Activated CD4-positive, alpha-beta T cell treated with anti-CD3 and anti-CD28 coated beads, Interleukin-2, amount 10 ng/mL, durations not matched to agents 7 days and 5 days (primary cell): Measurements from ENCODE around the gene GRIK2. TPM values are rescaled to one million over a fixed set of nuclear protein-coding genes. Genes with fewer than 3 reads are reported as not detected.

Experiments
- CTCF ChIA-PET: fragments of 350-600 bp; sonication (Branson Sonifier 250); formaldehyde crosslinking; loops from one replicate; lab custom pipeline; 2021; ENCODE audit warnings: antibody characterized with exemption; lab: Charles Lee
- POLR2A ChIA-PET: fragments of 350-600 bp; sonication (Branson Sonifier 250); formaldehyde crosslinking; loops from one replicate; lab custom pipeline; 2021; ENCODE audit warnings: antibody characterized with exemption; lab: Charles Lee
- DNase-seq: peaks from one replicate; pipeline ENCODE4 v3.0.0-alpha.2; 2020
- H3K27ac Mint-ChIP-seq: one replicate; pipeline ENCODE4 v1.8.0; 2021; ENCODE audit warnings: mild to moderate bottlenecking, moderate library complexity, mixed read lengths
- H3K27me3 Mint-ChIP-seq: one replicate; pipeline ENCODE4 v1.8.0; 2021; ENCODE audit warnings: mixed read lengths
- H3K36me3 Mint-ChIP-seq: one replicate; pipeline ENCODE4 v1.8.0; 2021; ENCODE audit warnings: low read depth, mixed read lengths
- H3K4me1 Mint-ChIP-seq: one replicate; pipeline ENCODE4 v1.8.0; 2021; ENCODE audit warnings: mixed read lengths
- H3K4me3 Mint-ChIP-seq: one replicate; pipeline ENCODE4 v1.8.0; 2021; ENCODE audit warnings: mild to moderate bottlenecking, moderate library complexity, mixed read lengths
- H3K9me3 Mint-ChIP-seq: one replicate; pipeline ENCODE4 v1.8.0; 2021; ENCODE audit warnings: mixed read lengths
- total RNA-seq, 2 experiments: library from RNA; stranded (reverse); gene quantifications; one replicate each; pipeline ENCODE4 v1.2.3, GENCODE V29; 2021

The GRIK2 gene
- total RNA-seq, 2 experiments from 2014 or later: not detected

DNA sequence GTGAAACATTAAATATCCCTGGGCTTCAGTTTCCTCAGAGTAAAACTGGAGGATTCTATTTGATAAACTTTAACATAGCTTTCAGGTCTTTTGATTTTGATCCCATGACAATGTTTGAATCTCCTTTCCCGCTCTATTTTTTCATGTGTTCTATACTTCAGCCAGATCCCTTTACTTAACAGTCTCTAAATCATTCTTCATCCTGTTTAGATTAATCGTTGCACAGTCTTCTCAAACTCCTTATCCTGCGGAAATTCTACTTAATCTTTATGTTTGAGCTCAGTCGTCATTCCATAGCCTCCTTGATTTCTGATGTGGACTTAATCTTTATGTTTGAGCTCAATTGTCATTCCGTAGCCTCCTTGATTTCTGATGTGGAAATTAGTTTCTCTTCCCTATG, 57.4 kb downstream of the GRIK2 start:
- no peaks in the 10 kb centered on the region for H3K36me3 Mint-ChIP-seq
- CTCF ChIA-PET: no interaction called here
- H3K4me1 Mint-ChIP-seq: no peaks in the 10 kb centered on the region
- peaks cover 2% of the 10 kb centered on the region for H3K9me3 Mint-ChIP-seq
- no peak overlapping the region for H3K4me3 Mint-ChIP-seq
- no peak overlapping the region for H3K27ac Mint-ChIP-seq
- POLR2A ChIA-PET: no interaction called here
- H3K27me3 Mint-ChIP-seq: no peaks in the 10 kb centered on the region
- no peak for DNase-seq

DNA sequence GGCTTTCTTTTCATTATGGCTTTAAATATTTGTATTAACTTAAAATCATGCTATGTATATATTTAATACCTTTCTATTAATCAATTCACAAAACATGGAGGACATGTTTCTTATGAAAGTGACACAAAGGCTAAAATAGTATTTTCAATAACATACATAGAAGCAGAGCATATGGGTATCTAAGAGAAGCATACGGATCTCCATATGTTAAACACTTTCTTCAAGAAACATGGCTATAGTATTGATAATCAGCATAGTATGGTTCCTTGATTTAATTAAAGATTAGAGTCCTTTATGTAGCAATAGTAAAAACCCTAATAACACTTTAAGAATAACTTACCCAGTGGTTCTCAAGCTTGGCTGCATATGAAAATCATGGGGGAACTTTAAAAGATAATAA, 58.5 kb downstream of the GRIK2 start:
- ChIA-PET CTCF (no interaction called here), POLR2A (no interaction called here)
- Mint-ChIP-seq H3K4me1 (no peaks in the 10 kb centered on the region), H3K4me3 (no peak overlapping the region), H3K9me3 (peaks cover 2% of the 10 kb centered on the region), H3K36me3 (no peaks in the 10 kb centered on the region), H3K27ac (no peak overlapping the region), H3K27me3 (no peaks in the 10 kb centered on the region)
- no peak for DNase-seq

DNA sequence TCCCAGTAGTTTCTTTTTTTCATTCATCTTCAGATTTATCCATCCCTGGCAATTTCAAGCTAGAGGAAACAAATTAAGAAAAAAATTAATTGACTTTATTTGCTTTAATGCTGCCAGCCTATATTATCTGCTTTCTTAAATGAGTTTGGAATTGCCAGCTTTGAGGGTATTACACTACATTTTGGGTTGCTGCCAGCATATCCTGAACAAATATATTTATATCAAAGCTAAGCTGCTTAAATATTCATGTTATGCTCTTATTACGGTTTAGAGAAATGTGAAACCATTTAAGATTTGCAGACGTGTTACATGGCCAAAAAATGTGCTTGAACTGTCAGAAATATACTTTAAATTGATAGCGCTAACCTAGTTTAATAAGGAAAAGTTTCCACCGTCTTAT, 59.7 kb downstream of the GRIK2 start:
- no peaks in the 10 kb centered on the region for H3K27me3 Mint-ChIP-seq

DNA sequence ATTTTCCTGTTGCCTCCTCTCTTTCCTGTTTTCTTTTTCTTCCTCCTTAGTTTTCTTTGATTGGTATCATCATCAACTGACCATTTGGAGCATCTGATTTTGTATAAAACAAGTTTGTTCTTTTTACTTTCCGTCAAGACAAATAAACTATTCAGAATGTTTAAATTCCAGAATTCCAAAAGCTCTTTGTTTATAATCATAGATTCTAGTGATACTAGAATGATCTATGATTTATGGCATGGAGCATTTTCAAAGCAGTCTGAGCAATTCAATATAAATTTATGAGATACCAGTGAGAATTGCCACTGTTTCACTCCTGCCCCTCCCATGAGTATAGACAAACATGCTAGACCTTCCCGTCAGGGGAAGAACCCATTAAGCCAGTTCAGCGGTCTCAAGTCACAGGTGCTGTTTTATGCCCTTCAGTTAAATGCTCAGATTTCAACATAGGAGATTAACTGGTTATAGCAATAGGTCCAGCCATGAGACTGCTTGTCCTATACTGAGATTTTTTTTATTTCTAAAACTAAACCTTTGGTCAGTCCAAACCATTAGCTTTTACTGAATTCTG, 60.7 kb downstream of the GRIK2 start:
- H3K27me3 Mint-ChIP-seq: no peaks in the 10 kb centered on the region
- ChIA-PET CTCF (no interaction called here), POLR2A (no interaction called here)
- H3K4me3 Mint-ChIP-seq: no peak overlapping the region
- H3K27ac Mint-ChIP-seq: no peak overlapping the region
- DNase-seq: no peak
- H3K36me3 Mint-ChIP-seq: no peaks in the 10 kb centered on the region
- no peaks in the 10 kb centered on the region for H3K4me1 Mint-ChIP-seq
- peaks cover 2% of the 10 kb centered on the region for H3K9me3 Mint-ChIP-seq

More for the DNA sequence above, 59.7 kb downstream of the GRIK2 start:
- H3K36me3 Mint-ChIP-seq: no peaks in the 10 kb centered on the region
- peaks cover 2% of the 10 kb centered on the region for H3K9me3 Mint-ChIP-seq
- ChIA-PET CTCF (no interaction called here), POLR2A (no interaction called here)
- no peaks in the 10 kb centered on the region for H3K4me1 Mint-ChIP-seq
- H3K27ac Mint-ChIP-seq: no peak overlapping the region
- no peak for DNase-seq
- H3K4me3 Mint-ChIP-seq: no peak overlapping the region

DNA sequence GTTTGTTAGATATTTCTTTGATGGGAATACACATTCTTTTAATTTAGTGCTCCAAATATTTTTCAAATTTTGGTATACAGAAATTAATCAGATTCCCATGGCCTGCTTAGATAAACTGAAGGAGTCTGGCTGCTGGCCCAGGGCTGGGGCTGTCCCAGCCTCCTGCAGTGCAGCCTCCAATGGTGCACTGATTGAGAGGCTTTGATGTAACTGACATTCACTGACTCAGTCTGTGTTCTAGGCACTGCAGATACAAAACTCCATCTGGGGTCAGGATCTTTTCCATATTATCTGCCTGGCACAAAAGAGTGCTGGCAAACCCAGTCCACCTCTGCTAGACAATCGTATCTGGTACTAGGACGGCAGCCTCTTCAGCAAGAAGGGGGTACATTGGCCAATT, 64.8 kb downstream of the GRIK2 start:
- H3K4me3 Mint-ChIP-seq: no peak overlapping the region
- no peak for DNase-seq
- no peak overlapping the region for H3K27ac Mint-ChIP-seq
- H3K27me3 Mint-ChIP-seq: no peaks in the 10 kb centered on the region
- no peaks in the 10 kb centered on the region for H3K4me1 Mint-ChIP-seq
- CTCF ChIA-PET: no interaction called here
- H3K9me3 Mint-ChIP-seq: no peaks in the 10 kb centered on the region
- no peaks in the 10 kb centered on the region for H3K36me3 Mint-ChIP-seq
- POLR2A ChIA-PET: no interaction called here

DNA sequence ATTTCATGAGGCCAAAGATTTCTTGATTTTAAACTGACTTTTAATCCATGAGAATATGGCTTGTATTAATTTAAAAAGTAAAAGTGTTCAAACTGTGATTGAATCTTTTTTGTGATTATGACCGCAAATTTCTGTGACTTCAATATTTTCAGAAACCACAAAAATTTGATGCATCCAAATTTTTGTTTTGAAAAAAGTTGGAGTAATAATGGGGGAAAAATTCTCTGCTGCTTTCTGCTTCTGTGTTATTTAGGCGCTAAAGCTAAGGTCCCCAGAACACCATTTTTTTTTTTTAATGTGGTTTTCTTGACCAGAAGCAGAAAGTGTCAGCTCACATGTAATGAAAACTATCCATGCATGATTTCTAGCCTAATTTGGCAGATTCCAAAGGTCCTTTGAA, 65.3 kb downstream of the GRIK2 start:
- Mint-ChIP-seq H3K36me3 (no peaks in the 10 kb centered on the region), H3K27me3 (no peaks in the 10 kb centered on the region), H3K27ac (no peak overlapping the region), H3K9me3 (no peaks in the 10 kb centered on the region), H3K4me1 (no peaks in the 10 kb centered on the region), H3K4me3 (no peak overlapping the region)
- DNase-seq: no peak
- CTCF ChIA-PET: no interaction called here
- POLR2A ChIA-PET: no interaction called here

DNA sequence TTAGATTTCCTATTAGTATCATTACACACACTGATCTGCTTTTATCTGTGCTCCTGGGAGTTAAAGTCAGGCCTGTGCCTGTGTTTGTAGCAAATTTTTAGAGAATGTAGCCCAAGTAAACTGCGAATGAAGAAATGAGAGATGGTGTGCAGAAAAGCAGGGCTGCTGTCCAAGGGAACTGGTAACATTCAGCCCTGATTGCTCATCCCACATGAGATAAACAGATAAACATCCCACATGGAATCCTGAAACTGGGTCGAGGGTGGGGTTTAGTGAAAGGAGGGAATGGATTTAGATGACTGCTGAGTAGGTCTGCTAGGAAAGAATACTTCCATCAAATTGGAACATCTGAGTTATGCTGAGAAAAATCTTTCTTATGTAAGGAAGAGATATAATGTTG, 69.1 kb downstream of the GRIK2 start:
- ChIA-PET CTCF (no interaction called here), POLR2A (no interaction called here)
- H3K27ac Mint-ChIP-seq: no peak overlapping the region
- no peaks in the 10 kb centered on the region for H3K36me3 Mint-ChIP-seq
- H3K4me1 Mint-ChIP-seq: no peaks in the 10 kb centered on the region
- H3K27me3 Mint-ChIP-seq: no peaks in the 10 kb centered on the region
- no peaks in the 10 kb centered on the region for H3K9me3 Mint-ChIP-seq
- DNase-seq: no peak
- H3K4me3 Mint-ChIP-seq: no peak overlapping the region

DNA sequence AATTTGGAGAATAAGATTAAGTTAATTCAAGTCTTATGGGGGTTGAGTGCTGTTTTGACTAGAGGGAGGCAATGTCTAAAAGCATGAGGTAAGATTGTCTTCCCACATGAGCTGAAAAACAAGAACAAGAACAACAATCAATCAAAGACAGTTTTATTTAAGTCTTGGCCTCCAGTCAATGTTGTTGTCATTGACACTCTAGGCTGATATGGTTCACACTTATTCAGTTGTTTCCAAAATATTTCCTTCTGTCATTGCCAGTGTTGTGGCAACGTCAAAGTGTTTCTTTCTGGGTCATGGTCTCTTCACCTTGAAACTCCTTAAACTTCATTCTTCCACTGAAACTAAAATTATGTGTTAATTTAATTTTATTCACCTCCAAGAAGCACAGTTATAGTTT, 72.4 kb downstream of the GRIK2 start:
- ChIA-PET POLR2A (no interaction called here), CTCF (no interaction called here)
- Mint-ChIP-seq H3K27me3 (no peaks in the 10 kb centered on the region), H3K4me3 (no peak overlapping the region), H3K27ac (no peak overlapping the region), H3K36me3 (no peaks in the 10 kb centered on the region), H3K9me3 (no peaks in the 10 kb centered on the region), H3K4me1 (no peaks in the 10 kb centered on the region)
- no peak for DNase-seq

DNA sequence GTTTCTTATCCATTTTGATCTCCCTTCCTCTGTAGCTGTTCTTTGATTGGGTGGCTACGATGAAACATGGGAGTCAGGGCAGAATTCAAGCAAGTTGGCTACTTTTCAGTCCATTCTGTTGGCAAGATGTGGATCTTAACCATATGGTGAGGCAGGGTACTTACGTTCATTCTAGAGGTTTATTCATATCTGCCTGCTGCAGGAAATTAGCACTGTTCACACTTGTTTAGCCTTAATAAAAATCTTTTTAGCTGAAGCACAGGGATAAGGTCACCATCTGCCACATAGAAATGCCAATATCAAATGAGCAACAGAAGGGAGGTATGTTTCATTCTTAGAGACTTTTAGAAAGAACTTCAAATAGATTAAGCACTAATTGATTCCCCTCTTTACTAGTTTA, 83.9 kb downstream of the GRIK2 start:
- no peaks in the 10 kb centered on the region for H3K27me3 Mint-ChIP-seq
- DNase-seq: no peak
- H3K4me3 Mint-ChIP-seq: no peak overlapping the region
- H3K36me3 Mint-ChIP-seq: no peaks in the 10 kb centered on the region
- ChIA-PET CTCF (no interaction called here), POLR2A (no interaction called here)
- no peaks in the 10 kb centered on the region for H3K4me1 Mint-ChIP-seq
- peaks cover 7% of the 10 kb centered on the region for H3K9me3 Mint-ChIP-seq
- no peak overlapping the region for H3K27ac Mint-ChIP-seq

DNA sequence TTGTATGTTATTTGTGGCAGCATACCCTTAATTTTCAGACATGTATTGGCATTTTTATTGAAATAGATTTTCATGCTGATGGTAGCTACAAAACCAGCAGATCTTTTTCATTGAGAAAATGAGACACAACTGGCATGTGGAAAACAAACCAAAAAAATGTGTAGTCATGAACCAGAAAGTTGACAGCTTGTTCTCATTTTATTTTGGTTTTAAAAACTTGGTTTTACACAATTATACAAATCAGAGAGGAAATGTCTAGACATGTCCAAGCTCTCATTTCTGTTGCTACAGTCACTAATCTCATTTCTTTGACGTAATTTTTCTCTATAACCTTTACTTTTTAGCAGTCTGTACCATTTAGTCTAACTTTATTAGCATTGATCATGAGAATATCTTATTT, 85.4 kb downstream of the GRIK2 start:
- no peaks in the 10 kb centered on the region for H3K27me3 Mint-ChIP-seq
- DNase-seq: no peak
- CTCF ChIA-PET: no interaction called here
- POLR2A ChIA-PET: no interaction called here
- no peak overlapping the region for H3K27ac Mint-ChIP-seq
- peaks cover 7% of the 10 kb centered on the region for H3K9me3 Mint-ChIP-seq
- H3K36me3 Mint-ChIP-seq: no peaks in the 10 kb centered on the region
- H3K4me3 Mint-ChIP-seq: no peak overlapping the region
- no peaks in the 10 kb centered on the region for H3K4me1 Mint-ChIP-seq

DNA sequence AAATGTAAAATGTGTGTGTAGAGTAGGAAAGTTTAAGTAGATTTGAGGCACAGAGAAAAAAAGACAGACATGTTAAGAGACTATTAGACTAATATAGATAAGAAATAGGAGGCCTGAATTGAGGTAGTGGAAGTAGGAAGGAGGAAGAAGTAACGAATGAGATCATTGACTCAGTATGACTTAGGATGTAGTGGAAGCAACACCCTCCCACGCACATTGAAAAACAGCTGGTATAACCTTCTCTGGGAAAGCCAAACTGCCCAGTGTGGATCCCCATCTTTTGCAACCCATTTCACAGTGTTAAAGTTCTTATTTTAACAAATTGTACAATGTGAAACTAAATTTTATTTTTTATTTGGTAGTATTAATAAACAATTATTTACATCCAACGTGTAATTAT, 89.1 kb downstream of the GRIK2 start:
- CTCF ChIA-PET: no interaction called here

DNA sequence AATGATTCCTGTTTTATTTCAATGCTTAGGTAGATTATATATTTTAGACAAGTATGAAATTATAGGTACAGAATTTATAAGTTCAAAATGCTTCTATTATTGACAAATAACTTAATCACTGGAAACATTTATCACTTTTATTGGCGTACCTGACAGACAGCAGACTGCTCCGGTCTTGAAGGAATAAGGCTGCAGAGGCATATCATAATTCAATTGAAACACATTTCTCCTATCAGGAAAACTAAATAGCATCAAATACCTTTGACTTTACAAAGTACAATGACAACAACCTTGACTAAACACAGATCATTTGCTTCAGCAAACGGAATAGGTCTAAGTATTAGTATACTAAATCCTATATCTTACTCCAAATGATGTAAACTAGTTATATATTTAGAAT, 91.3 kb downstream of the GRIK2 start:
- Mint-ChIP-seq H3K36me3 (no peaks in the 10 kb centered on the region), H3K9me3 (peaks cover 7% of the 10 kb centered on the region), H3K27me3 (no peaks in the 10 kb centered on the region), H3K4me1 (no peaks in the 10 kb centered on the region), H3K4me3 (no peak overlapping the region), H3K27ac (no peak overlapping the region)
- CTCF ChIA-PET: no interaction called here
- POLR2A ChIA-PET: no interaction called here
- DNase-seq: no peak

More for the DNA sequence above, 89.1 kb downstream of the GRIK2 start:
- POLR2A ChIA-PET: no interaction called here
- no peaks in the 10 kb centered on the region for H3K27me3 Mint-ChIP-seq
- H3K36me3 Mint-ChIP-seq: no peaks in the 10 kb centered on the region
- H3K27ac Mint-ChIP-seq: no peak overlapping the region
- peaks cover 7% of the 10 kb centered on the region for H3K9me3 Mint-ChIP-seq
- no peak overlapping the region for H3K4me3 Mint-ChIP-seq
- H3K4me1 Mint-ChIP-seq: no peaks in the 10 kb centered on the region
- DNase-seq: no peak

DNA sequence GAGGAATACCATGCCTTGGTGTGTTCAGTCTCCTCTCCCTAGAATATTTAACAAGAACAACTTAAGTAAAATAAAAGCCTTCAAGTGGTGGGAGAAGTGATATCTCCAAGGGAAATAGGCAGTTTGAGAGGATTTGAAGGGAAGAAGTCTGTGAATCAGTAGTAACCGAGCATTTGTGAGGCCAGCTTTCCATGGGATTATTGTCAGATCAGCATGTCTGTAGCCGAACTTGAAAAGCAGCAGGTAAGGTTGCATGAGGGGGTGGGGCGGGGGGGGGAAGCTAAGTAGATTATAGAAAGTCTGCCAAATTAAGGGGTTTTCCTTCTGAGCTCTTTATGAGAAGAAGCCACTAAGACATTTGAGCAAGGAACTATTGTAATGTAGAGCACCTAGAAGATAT, 92.6 kb downstream of the GRIK2 start:
- H3K9me3 Mint-ChIP-seq: peaks cover 7% of the 10 kb centered on the region
- H3K4me3 Mint-ChIP-seq: no peak overlapping the region
- no peaks in the 10 kb centered on the region for H3K27me3 Mint-ChIP-seq
- no peaks in the 10 kb centered on the region for H3K36me3 Mint-ChIP-seq
- H3K4me1 Mint-ChIP-seq: no peaks in the 10 kb centered on the region
- ChIA-PET CTCF (no interaction called here), POLR2A (no interaction called here)
- DNase-seq: no peak
- H3K27ac Mint-ChIP-seq: no peak overlapping the region

DNA sequence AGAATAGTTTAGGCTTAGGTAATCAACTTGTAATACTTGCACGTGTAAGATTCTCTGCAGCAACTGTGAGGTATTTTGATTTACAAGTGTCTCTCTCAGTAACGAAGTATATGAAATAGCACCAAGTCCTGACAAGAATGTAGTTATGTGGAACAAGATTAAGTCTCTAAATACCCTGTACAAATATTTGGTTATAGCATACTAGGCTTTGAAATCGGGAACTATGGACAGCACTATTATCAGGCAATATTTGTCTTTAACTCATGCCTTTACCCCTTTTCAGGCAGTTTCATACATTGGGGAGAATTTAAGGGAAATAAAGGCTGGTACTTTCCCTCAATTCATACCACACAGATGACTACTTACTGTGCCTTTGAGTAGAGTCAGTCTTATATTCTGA, 93.2 kb downstream of the GRIK2 start:
- no peaks in the 10 kb centered on the region for H3K4me1 Mint-ChIP-seq
- H3K9me3 Mint-ChIP-seq: peaks cover 7% of the 10 kb centered on the region
- no peak overlapping the region for H3K4me3 Mint-ChIP-seq
- ChIA-PET POLR2A (no interaction called here), CTCF (no interaction called here)
- no peaks in the 10 kb centered on the region for H3K36me3 Mint-ChIP-seq
- DNase-seq: no peak
- H3K27ac Mint-ChIP-seq: no peak overlapping the region
- no peaks in the 10 kb centered on the region for H3K27me3 Mint-ChIP-seq
